NCI-H748 (cell line): ENCODE data around the gene GARS1.

Source experiments
- DNase-seq: peaks from one replicate; lab custom pipeline; 2025; ENCODE audit not compliant: unreplicated experiment; lab: John Stamatoyannopoulos, UW

GARS1 gene

DNA sequence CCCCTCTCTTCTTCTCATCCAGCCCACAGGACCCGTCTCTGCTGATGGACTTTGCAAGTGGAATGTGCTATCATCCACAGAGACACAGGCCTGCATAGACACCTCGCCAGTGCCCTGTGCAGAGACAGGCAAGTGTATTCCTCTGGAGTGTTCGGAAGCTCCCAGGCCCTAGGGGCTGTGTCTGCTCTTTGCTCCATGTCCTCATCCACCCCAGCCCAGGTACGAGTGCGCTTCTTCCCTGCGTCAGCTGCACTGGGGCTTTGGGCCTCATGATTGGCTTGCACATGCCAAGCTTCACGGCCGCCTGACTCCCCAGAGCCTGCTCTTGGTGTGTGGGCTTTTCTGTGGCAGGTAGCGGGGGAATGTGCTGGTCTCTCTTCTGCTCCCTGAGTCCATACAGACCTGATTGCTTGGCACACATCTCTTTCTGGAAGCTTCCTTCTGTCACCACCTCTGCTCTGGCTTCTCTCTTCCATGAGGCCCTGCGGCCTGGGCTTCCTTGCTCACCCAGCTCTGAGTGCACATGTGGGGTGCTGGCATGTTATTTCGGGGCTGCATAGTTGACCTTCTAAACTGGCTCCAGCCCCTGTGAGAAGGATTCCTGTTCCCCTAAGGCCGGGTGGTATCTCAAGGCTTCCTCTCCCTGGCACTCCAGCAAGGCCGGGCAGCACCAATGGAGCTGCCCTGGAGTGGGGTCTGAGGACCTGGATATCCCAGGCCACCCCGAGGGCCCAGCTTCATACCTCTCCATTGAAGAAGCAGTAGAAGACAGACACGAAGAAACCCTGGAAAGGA, 59.8 kb downstream of the GARS1 start:
- DNase-seq = no peak

GRCh38 chr7:30655096-30655970, 60.7 kb downstream of the GARS1 start:
- no peak for DNase-seq

DNA sequence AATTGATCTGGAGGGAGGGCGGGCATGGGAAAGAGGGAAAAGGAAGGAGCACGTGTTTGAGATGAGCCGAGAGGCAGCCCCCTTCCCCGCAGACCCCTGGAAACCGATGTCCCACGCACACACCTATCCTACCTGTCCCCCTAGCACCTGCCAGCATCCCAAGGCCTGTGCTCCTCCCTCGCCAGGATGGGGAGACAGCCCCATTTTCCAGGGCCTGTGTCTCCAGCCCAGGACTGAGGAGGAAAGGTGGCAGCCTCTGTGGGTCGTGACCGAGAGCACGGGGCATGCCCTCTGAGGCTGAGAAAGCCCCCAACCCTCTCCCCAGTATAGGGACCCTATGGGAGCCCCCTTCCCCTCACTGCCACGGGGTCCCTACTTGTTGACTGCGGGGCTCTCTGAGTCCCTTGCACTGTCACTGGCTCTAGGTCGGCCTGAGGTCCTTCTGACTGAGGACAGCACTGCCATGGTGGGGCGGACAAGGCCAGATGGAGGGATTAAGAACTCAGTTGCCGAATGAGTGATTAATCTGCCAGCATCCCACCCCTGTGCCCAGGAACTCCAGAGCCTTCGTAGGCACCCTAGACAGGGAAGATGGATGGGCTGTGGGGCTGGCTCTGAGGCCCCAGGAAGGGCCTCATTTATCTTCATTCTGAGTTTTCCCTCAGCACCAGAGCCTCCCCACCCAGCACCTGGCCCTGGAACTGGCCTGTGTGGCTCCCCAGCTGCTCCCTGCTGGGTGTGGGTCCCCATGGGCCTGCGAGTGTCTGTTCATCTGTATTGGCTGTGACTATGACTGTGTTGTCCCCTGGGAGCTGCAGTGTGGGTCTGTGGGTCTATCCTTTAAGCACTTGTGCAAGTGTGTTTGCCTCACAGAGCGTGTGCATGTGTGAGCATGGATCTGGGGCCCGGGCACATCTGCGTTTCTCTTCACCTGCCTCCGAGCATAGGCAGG, 61.6 kb downstream of the GARS1 start:
- no peak for DNase-seq

GRCh38 chr7:30657131-30657530, 62.5 kb downstream of the GARS1 start:
- no peak for DNase-seq

DNA sequence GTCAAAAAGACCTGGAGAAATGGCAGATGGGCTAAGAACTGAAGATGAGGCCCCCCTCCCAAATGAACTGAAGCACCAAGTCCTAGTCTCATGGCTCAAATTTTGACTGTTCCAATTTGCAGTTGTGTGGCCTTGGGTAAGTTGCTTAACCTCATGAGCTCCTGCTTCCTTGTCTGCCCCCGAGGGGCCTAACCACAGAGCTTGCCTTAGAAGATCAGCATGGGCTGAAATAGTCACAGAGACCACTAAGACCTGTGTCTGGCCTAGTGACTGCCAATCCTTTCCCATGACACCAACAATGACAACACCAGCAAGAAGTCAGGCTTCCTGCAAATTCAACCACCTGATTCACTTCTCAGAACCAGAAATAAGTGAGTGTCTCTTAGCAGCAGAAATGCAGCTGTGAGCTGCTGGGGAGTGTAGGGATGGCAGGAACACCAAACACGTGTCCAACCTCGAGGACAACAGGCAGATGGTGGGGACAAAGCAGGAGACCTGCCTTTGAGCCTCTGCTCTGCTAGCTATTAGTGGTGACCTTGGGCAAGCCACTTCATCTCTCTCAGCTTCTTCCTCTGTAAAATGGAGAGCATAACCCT, 63.9 kb downstream of the GARS1 start:
- DNase-seq = no peak

GRCh38 chr7:30659312-30659711, 64.6 kb downstream of the GARS1 start:
- DNase-seq = no peak

GRCh38 chr7:30660331-30661255, 65.9 kb downstream of the GARS1 start:
- peak; percentile 66 for DNase-seq

GRCh38 chr7:30661926-30662325, 67.2 kb downstream of the GARS1 start:
- DNase-seq = no peak

DNA sequence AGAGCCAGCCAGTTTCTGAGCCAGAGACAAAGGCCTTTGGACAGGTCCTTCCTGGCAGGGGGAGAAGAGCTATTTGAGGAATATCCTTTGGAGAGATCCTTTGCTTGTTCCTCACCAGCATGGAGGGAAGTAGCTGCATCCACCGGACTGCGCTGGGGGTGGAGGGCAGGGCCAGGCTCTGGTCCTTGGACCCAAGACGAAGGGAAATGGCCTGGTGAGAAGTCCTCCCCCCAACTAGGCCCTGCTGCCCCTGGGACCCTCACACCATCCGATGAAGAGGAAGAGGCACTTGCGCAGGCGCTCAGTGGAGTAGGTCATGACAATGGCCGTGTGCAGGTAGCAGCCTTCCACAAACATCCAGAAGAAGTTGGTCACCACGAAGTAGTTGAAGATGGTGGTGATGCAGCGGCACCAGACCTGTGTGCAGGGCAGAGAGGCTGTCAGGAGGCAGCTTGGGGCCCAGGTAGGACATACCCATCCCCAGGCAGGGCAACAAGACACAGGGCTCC, 67.8 kb downstream of the GARS1 start:
- no peak for DNase-seq

DNA sequence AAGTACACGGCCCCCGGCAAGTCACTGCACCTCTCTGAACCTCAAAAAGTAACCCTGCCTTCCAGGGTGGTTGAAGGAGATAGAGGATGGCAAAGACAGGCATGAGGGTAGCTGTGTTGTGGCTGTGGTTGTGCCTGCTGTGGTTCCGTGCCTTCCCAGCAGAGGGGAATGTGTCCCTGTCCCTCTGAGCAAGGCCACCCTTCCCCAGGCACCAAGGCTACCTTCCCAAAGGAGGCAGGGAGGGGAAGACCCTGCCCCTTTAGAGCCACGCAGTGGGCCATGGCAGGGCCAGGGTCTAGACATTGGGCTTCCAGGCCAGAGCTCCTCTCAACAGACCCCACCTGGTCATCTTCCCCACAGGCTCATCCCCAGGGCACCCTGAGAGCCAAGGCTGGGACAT, 68.7 kb downstream of the GARS1 start:
- no peak for DNase-seq

GRCh38 chr7:30664184-30664885, 69.7 kb downstream of the GARS1 start:
- DNase-seq = no peak

GRCh38 chr7:30665043-30665442, 70.4 kb downstream of the GARS1 start:
- no peak for DNase-seq

- no peak for DNase-seq
Measured at GRCh38 chr7:30665449-30665848, 70.8 kb downstream of the GARS1 start.

- DNase-seq = no peak
Measured at GRCh38 chr7:30667172-30667571, 72.5 kb downstream of the GARS1 start.

DNA sequence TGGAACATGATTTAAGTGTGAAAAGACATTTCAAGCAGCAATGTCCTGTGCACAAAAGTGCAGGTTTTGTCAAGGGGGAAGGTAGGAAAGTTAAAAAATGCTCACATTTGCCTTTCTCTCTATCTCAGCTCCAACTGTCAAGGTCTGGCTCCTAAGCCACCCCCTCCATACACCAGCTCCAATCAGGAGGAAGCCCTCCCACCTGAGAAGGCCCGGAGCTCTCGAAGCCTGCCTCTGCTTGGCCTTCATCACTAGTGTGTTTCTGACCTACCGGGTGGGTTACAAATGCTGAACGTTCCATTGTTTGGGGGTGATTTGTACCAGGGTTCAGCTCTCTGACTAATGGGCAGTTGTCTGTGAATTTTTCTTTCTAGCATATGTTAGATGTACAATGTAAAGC, 73.4 kb downstream of the GARS1 start:
- DNase-seq = no peak

DNA sequence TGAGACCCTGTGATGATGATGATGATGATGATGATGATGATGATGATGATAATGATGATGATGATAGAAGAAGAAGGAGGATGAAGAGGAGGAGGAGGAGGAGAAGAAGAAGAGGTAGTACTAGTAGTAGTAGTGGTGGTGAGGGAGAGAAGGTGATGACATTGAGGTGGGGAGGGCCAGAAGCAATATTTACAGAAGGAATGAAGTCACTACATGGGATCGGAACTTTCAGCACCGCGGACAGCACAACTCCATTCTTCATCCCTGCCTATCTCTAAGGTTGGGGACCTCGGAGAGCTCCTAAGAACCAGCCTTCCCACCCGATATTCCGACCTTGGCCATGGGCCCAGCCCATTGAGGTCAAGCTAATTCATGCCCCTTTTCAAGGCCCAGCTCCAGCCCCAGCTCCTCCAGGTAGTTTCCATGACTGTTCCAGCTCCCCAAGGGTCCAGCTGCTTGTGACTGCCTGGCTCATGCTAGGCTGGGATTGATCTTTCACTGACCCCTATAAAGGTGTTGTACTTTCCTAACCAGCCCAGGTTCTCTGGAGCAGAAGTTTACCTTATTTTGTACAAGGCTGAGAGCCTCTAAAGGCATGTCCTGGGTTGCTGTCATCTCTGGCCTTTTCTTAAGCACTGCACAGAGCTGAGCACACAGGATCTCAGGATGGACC, 77.3 kb downstream of the GARS1 start:
- DNase-seq = no peak

- DNase-seq = no peak
Measured at GRCh38 chr7:30674420-30674819, 79.7 kb downstream of the GARS1 start.

- DNase-seq = no peak
Measured at GRCh38 chr7:30674876-30675275, 80.2 kb downstream of the GARS1 start.
